ENCODE measurements around the gene GNL3L. TPM values are rescaled to one million over a fixed set of nuclear protein-coding genes. Genes with fewer than 3 reads are reported as not detected.
A peak's percentile ranks its signal among the peaks of the same experiment; 100 is the strongest.

Gene GNL3L
- total and polyA plus RNA-seq, 2 experiments from 2014 or later = 16.9 to 79.9 TPM

DNA sequence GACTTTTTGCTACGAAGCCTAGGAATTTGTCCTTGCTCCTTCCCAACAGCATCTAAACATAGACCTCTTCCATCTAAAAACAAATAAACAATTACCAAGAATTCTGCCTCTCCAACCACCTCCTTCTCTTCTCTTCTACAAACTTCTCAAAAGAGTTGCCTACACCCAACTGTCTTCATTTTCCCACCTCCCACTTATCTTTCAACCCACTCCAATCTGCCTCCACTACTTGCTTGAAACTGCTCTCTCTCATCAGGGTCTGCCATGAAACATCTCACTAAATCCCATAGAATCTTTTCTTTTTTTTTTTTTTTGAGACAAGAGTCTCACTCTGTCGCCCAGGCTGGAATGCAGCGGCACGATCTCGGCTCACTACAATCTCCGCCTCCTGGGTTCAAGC lies 33.1 kb upstream of the GNL3L start (continued):
- TF ChIP-seq, protein P1, sequence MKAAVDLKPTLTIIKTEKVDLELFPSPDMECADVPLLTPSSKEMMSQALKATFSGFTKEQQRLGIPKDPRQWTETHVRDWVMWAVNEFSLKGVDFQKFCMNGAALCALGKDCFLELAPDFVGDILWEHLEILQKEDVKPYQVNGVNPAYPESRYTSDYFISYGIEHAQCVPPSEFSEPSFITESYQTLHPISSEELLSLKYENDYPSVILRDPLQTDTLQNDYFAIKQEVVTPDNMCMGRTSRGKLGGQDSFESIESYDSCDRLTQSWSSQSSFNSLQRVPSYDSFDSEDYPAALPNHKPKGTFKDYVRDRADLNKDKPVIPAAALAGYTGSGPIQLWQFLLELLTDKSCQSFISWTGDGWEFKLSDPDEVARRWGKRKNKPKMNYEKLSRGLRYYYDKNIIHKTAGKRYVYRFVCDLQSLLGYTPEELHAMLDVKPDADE (IDR thresholded peaks at IDR 0.05) = no peak

DNA sequence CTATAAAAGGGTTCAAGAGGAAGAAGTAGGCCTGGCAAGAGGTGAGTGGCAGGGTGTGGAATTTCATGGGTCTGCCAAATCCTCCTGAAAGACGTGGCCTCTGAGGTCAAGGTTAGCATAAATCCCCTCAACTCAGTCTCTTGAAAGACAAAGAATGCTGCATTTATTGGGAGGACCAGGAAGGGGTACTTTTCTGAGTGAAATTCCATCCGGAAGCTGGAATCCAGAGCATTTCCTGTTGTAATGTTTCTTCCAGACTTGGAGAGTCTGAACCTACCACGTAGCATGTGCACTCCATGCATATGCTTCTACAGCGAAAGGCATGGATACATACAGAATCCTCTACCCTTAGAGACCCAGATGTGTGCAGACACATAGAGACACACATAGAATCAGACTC lies 20.6 kb upstream of the GNL3L start:
- Mint-ChIP-seq H3K4me3 (no peak overlapping the region), H3K27me3 (ENCODE audit: insufficient read depth, low read depth, poor library complexity) (peaks cover 3% of the 10 kb centered on the region), H3K4me1 (peaks cover 8% of the 10 kb centered on the region), H3K36me3 (ENCODE audit: low read depth) (peaks cover 6% of the 10 kb centered on the region; the same call in 1 of the 3 replicates), H3K27ac (peak overlapping the region; percentile 81; the same call in 1 of the 2 replicates), H3K9me3 (peaks cover 7% of the 10 kb centered on the region)
- Histone ChIP-seq H3K9me2 (ENCODE audit: insufficient read depth) (no peaks in the 10 kb centered on the region), H3K27me3 (ENCODE audit: insufficient read depth) (no peaks in the 10 kb centered on the region), H3K27ac (ENCODE audit: low read depth) (peak overlapping the region; percentile 83), H3K4me1 (ENCODE audit: insufficient read depth) (0 out of 2 replicates have a peak, but pooled peaks cover 5% of the 10 kb centered on the region), H3F3A (replicated peaks; ENCODE audit: low read depth) (no peaks in the 10 kb centered on the region), H3K4me3 (no peak overlapping the region), H3K4me2 (peak overlapping the region; percentile 20; the same call in 1 of the 2 replicates), H3K36me3 (ENCODE audit: insufficient read depth) (no peaks in the 10 kb centered on the region), H2AFZ (no peak overlapping the region), H4K20me1 (replicated peaks; ENCODE audit: insufficient read depth) (no peaks in the 10 kb centered on the region), H3K79me2 (replicated peaks; ENCODE audit: insufficient read depth) (no peaks in the 10 kb centered on the region)
- ATAC-seq (no peak), DNase-seq (ENCODE audit: low spot score) (peak; percentile 49)
- TF ChIP-seq EZH2 (IDR thresholded peaks at IDR 0.05; ENCODE audit: low read depth, unreplicated experiment) (no peak), JUNB (IDR thresholded peaks at IDR 0.05; ENCODE audit: unreplicated experiment) (no peak), ZNF331 (CRISPR knock-in tag; IDR thresholded peaks at IDR 0.05; ENCODE audit: low read depth) (no peak), STAT1 (IDR thresholded peaks at IDR 0.05; ENCODE audit: unreplicated experiment) (no peak), ZNF114 (CRISPR knock-in tag; IDR thresholded peaks at IDR 0.05) (no peak), NANOG (IDR thresholded peaks at IDR 0.05; ENCODE audit: borderline replicate concordance) (no peak)
- TF ChIP-seq, protein P1 (IDR thresholded peaks at IDR 0.05) = no peak
- TF ChIP-seq, protein P2, sequence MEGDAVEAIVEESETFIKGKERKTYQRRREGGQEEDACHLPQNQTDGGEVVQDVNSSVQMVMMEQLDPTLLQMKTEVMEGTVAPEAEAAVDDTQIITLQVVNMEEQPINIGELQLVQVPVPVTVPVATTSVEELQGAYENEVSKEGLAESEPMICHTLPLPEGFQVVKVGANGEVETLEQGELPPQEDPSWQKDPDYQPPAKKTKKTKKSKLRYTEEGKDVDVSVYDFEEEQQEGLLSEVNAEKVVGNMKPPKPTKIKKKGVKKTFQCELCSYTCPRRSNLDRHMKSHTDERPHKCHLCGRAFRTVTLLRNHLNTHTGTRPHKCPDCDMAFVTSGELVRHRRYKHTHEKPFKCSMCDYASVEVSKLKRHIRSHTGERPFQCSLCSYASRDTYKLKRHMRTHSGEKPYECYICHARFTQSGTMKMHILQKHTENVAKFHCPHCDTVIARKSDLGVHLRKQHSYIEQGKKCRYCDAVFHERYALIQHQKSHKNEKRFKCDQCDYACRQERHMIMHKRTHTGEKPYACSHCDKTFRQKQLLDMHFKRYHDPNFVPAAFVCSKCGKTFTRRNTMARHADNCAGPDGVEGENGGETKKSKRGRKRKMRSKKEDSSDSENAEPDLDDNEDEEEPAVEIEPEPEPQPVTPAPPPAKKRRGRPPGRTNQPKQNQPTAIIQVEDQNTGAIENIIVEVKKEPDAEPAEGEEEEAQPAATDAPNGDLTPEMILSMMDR (conservative IDR thresholded peaks at IDR 0.05; ENCODE audit: low read depth in 2 of 2) = no peak
- TF ChIP-seq, protein P3, sequence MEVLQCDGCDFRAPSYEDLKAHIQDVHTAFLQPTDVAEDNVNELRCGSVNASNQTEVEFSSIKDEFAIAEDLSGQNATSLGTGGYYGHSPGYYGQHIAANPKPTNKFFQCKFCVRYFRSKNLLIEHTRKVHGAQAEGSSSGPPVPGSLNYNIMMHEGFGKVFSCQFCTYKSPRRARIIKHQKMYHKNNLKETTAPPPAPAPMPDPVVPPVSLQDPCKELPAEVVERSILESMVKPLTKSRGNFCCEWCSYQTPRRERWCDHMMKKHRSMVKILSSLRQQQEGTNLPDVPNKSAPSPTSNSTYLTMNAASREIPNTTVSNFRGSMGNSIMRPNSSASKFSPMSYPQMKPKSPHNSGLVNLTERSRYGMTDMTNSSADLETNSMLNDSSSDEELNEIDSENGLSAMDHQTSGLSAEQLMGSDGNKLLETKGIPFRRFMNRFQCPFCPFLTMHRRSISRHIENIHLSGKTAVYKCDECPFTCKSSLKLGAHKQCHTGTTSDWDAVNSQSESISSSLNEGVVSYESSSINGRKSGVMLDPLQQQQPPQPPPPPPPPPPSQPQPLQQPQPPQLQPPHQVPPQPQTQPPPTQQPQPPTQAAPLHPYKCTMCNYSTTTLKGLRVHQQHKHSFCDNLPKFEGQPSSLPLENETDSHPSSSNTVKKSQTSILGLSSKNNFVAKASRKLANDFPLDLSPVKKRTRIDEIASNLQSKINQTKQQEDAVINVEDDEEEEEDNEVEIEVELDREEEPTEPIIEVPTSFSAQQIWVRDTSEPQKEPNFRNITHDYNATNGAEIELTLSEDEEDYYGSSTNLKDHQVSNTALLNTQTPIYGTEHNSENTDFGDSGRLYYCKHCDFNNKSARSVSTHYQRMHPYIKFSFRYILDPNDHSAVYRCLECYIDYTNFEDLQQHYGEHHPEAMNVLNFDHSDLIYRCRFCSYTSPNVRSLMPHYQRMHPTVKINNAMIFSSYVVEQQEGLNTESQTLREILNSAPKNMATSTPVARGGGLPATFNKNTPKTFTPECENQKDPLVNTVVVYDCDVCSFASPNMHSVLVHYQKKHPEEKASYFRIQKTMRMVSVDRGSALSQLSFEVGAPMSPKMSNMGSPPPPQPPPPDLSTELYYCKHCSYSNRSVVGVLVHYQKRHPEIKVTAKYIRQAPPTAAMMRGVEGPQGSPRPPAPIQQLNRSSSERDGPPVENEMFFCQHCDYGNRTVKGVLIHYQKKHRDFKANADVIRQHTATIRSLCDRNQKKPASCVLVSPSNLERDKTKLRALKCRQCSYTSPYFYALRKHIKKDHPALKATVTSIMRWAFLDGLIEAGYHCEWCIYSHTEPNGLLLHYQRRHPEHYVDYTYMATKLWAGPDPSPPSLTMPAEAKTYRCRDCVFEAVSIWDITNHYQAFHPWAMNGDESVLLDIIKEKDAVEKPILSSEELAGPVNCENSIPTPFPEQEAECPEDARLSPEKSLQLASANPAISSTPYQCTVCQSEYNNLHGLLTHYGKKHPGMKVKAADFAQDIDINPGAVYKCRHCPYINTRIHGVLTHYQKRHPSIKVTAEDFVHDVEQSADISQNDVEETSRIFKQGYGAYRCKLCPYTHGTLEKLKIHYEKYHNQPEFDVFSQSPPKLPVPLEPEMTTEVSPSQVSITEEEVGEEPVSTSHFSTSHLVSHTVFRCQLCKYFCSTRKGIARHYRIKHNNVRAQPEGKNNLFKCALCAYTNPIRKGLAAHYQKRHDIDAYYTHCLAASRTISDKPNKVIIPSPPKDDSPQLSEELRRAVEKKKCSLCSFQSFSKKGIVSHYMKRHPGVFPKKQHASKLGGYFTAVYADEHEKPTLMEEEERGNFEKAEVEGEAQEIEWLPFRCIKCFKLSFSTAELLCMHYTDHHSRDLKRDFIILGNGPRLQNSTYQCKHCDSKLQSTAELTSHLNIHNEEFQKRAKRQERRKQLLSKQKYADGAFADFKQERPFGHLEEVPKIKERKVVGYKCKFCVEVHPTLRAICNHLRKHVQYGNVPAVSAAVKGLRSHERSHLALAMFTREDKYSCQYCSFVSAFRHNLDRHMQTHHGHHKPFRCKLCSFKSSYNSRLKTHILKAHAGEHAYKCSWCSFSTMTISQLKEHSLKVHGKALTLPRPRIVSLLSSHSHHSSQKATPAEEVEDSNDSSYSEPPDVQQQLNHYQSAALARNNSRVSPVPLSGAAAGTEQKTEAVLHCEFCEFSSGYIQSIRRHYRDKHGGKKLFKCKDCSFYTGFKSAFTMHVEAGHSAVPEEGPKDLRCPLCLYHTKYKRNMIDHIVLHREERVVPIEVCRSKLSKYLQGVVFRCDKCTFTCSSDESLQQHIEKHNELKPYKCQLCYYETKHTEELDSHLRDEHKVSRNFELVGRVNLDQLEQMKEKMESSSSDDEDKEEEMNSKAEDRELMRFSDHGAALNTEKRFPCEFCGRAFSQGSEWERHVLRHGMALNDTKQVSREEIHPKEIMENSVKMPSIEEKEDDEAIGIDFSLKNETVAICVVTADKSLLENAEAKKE (CRISPR knock-in tag; IDR thresholded peaks at IDR 0.05) = no peak
